ENCODE results near the gene TMEM183A.

The TMEM183A gene

DNA sequence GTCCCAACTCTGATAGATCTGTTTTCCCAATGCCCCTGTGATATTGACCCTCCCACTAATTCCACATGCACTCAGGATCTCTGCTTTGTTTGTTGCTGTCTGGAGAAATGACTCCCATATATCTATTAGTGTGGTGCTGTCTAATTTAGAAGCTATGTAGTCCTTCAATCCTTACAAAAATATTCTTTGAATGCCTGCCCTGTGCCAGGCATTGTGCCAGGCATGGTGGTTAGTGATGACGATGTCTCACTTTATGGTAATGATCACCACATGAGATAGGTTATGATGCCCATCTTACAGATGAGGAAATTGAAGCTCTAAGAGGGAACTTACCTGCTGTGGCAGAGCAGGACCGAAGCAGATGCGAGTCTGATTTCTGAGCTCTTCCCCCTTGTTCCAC, 65.7 kb downstream of the TMEM183A start:
- no peak for DNase-seq

DNA sequence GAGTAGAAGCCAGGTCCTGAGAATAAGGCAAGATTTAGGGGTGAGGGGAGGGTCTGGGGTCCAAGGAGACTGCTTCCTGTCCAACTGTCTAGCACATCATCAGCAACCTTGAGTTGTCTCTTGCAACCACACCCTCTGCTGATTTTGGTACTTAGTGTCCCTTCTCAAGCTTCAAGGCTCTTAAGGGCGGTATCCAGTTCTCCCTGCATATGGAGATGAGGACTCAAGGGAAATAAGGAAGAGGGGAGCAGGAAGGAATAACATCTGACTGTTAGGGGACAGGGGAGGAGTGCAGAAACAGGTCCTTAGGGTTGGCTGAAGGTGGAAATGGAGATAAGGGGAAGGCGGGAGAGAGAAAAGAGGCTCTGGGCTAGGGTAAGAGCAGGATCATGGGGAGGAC, 66.3 kb downstream of the TMEM183A start:
- DNase-seq, result no peak
